Measurements from ENCODE around the gene DIP2B.
A peak's percentile ranks its signal among the peaks of the same experiment; 100 is the strongest.

Gene DIP2B

DNA sequence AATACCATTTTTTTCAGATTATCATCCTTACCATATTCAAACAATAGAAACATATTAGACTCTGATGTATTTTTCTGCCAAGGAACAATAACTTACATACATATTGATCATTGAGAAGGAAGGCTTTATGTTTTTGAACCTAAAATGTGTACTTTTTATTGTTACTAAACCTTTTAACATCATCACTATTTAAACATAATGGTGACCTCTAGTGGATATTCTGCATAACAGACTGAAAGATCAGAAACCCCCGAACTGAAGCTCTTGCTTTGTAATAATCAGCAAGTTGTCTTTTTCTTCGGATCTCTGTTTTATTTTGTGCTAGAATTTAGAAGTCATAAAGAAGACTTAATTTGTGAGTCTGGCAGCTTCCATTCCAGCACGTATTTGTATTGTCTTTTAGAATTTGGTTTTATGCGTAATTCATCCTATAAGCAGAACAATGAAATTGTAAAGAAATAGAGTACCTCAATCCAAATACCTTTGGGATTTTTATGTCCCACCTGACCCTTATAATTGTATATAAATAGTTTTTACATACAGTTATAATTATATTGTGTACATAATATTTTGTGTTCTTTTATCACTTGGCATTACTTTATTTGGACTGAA lies 133.2 kb downstream of the DIP2B start:
- Histone ChIP-seq H3K27ac (no peak overlapping the region), H3K27me3 (no peaks in the 10 kb centered on the region), H3K4me1 (no peaks in the 10 kb centered on the region), H3K36me3 (peaks cover 0 to 17% (median 9%) of the 10 kb centered on the region in 3 donors), H3K4me3 (no peak overlapping the region), H3K9me3 (no peaks in the 10 kb centered on the region)
- TF ChIP-seq, protein P1, sequence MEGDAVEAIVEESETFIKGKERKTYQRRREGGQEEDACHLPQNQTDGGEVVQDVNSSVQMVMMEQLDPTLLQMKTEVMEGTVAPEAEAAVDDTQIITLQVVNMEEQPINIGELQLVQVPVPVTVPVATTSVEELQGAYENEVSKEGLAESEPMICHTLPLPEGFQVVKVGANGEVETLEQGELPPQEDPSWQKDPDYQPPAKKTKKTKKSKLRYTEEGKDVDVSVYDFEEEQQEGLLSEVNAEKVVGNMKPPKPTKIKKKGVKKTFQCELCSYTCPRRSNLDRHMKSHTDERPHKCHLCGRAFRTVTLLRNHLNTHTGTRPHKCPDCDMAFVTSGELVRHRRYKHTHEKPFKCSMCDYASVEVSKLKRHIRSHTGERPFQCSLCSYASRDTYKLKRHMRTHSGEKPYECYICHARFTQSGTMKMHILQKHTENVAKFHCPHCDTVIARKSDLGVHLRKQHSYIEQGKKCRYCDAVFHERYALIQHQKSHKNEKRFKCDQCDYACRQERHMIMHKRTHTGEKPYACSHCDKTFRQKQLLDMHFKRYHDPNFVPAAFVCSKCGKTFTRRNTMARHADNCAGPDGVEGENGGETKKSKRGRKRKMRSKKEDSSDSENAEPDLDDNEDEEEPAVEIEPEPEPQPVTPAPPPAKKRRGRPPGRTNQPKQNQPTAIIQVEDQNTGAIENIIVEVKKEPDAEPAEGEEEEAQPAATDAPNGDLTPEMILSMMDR (IDR thresholded peaks at IDR 0.05) = peak; percentile 65 to 69
- intact Hi-C loops (cut with DNase I; ENCODE audit: low total_unique reads) = no loop called here
- no peak for DNase-seq

DNA sequence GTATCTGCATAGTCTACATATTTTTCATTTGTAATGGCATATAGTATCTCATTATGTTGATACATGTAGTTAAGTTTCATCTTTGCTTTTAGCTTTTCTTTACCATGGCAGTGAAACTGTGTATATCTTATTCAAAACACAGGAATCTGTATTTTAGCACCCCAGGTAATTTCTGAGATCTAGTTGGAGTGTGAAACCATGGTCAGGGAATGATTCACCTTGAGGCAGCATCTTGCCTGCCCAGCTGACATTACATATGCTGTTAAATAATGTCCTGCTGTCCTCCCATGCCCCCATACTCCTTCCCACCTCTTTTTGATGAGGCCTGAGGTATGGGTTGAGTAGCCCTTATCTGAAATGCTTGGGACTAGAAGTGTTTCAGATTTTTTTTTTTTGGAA lies 133.7 kb downstream of the DIP2B start:
- Histone ChIP-seq H3K4me3 (no peak overlapping the region), H3K27ac (no peak overlapping the region), H3K27me3 (no peaks in the 10 kb centered on the region), H3K4me1 (no peaks in the 10 kb centered on the region), H3K9me3 (no peaks in the 10 kb centered on the region), H3K36me3 (peaks cover 0 to 17% (median 9%) of the 10 kb centered on the region in 3 donors)
- TF ChIP-seq, protein P1 (IDR thresholded peaks at IDR 0.05) = no peak
- intact Hi-C loops (cut with DNase I; ENCODE audit: low total_unique reads) = no loop called here
- no peak for DNase-seq

DNA sequence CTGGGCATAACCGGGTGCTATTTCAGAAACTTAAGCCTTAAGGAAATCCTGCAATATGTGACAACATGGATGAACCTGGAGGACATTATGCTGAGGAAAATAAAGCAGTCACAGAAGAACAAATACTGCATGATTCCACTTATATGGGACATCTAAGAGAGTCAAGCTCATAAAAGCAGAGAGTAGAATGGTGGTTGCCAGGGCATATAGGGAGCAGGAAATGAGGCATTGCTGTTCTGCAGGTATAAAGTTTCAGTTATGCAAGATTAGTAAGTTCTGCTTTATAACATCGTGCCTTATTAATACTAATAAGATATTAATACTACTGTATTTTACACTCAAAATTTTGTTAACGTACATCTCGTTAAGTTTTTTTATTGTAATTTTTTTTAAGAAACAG lies 134.9 kb downstream of the DIP2B start:
- H3K9me3 ChIP-seq = no peaks in the 10 kb centered on the region

DNA sequence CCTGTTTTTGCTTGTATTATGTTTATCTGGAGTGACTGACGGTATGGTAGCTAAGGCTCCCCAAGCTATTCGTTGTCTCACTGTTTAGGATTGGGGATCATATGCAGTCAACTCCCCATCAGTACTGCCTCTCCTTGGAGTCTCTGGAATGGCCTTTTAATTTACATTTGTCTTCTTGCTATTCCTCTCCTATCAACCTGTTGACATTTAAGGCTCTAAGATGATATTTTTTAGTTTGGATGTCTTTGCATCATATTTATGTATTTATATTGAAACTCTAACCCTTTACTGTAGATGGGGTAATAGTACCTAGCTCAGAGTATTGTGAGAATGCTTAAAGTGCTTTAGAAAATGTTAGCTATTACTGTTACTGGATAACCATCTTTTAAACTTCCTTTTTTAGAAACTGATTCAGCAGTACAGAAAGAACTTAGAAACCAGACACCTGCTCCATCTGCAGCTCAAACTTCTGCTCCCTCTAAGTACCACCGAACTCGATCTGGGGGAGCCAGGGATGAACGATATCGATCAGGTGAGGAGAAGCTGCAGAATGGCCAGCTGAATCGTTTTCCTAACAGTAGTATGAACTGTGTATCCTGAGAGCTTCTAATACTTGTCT lies 135.6 kb downstream of the DIP2B start:
- intact Hi-C loops (cut with DNase I; ENCODE audit: low total_unique reads) = loop anchor here (1.0 kb wide), 1 partner anchor 136 kb away; the partner anchor contains the start of gene DIP2B
- Histone ChIP-seq H3K9me3 (no peaks in the 10 kb centered on the region), H3K4me1 (no peaks in the 10 kb centered on the region), H3K4me3 (no peak overlapping the region), H3K27ac (no peak overlapping the region), H3K36me3 (peaks cover 0 to 17% (median 9%) of the 10 kb centered on the region in 3 donors), H3K27me3 (no peaks in the 10 kb centered on the region)
- TF ChIP-seq, protein P1 (IDR thresholded peaks at IDR 0.05) = no peak
- no peak for DNase-seq

More for the DNA sequence above, 134.9 kb downstream of the DIP2B start:
- intact Hi-C loops (cut with DNase I; ENCODE audit: low total_unique reads) = loop anchor here (1.0 kb wide), 1 partner anchor 135 kb away; the partner anchor contains the start of gene DIP2B
- no peak overlapping the region for H3K27ac ChIP-seq
- DNase-seq = no peak
- H3K4me1 ChIP-seq = no peaks in the 10 kb centered on the region
- H3K27me3 ChIP-seq = no peaks in the 10 kb centered on the region
- TF ChIP-seq, protein P1 (IDR thresholded peaks at IDR 0.05) = no peak
- H3K36me3 ChIP-seq = peaks cover 0 to 17% (median 9%) of the 10 kb centered on the region in 3 donors
- H3K4me3 ChIP-seq = no peak overlapping the region

DNA sequence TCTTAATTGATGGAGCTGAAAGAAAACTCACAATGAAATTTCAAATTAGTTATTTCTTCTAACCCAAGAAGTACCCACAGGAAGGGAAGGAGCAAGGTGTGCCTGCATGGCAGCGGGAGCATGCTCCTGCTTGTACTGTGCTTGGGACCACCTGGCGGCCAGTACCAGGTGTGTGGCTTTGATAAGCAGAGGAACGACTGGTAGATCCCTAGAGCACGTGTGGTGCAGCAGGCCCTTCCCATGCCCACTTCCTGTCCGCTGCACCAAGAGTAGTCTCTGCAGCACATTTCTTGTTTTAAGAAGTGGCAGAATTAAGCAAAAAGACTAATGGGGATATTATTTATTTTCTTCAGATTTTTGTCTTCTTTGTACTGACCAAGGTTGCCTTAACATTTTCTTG lies 136.8 kb downstream of the DIP2B start:
- H3K27ac ChIP-seq = no peak overlapping the region
- TF ChIP-seq, protein P1 (IDR thresholded peaks at IDR 0.05) = no peak
- intact Hi-C loops (cut with DNase I; ENCODE audit: low total_unique reads) = no loop called here
- H3K27me3 ChIP-seq = no peaks in the 10 kb centered on the region
- DNase-seq = no peak
- H3K9me3 ChIP-seq = no peaks in the 10 kb centered on the region
- no peak overlapping the region for H3K4me3 ChIP-seq
- peaks cover 0 to 17% (median 9%) of the 10 kb centered on the region in 3 donors for H3K36me3 ChIP-seq
- no peaks in the 10 kb centered on the region for H3K4me1 ChIP-seq

Data from tibial artery (tissue), 4 donors.